K562 (cell line): ENCODE results near the gene TMEM242. TPM values are rescaled to one million over a fixed set of nuclear protein-coding genes. Genes with fewer than 3 reads are reported as not detected.

Experiments used
- ATAC-seq: fragments of 200-7000 bp; cut with Tn5 transposase; 3 replicates; pipeline ENCODE4 v1.9.1; 2020; ENCODE audit warnings: moderate library complexity
- BruUV-seq: library from RNA; stranded (reverse); fragments of 400-500 nt; replicated peaks from 2 replicates; lab custom pipeline; 2021; lab: Mats Ljungman, UMichigan
- CTCF ChIA-PET: fragments of 300-600 bp; formaldehyde crosslinking; extraction: SDS; loops from one replicate; lab custom pipeline; 2021; ENCODE audit warnings: low intra/inter-chr PET ratio; lab: Yijun Ruan, JAX
- POLR2A ChIA-PET: fragments of 300-600, 350-650 bp; sonication (Branson Sonifier 250); formaldehyde crosslinking; extraction: SDS; loops from one replicate; lab custom pipeline; 2021; ENCODE audit warnings: antibody characterized with exemption, inconsistent platforms; lab: Yijun Ruan, JAX
- DNase-seq, 4 experiments: peaks; one replicate each; pipeline versions ENCODE4 v3.0.0 to v3.0.0-alpha.2; 2011 to 2018; ENCODE audit warnings: low spot score in 3 of 4, mixed read lengths in 3 of 4; ENCODE audit errors: extremely low read depth in 1 of 4
- FAIRE-seq: peaks from 2 replicates; lab custom pipeline; 2011; peaks lifted over from hg19 to GRCh38; lab: Jason Lieb, UNC
- H2AFZ ChIP-seq: 2 replicates; pipeline ENCODE4 v1.6.0; 2011; ENCODE audit warnings: low read depth, low read length, control low read depth, inconsistent platforms
- H3K27ac ChIP-seq: fragments of 200-600 bp; 3 replicates; pipeline ENCODE4 v1.8.0; 2011; ENCODE audit warnings: low read depth, mild to moderate bottlenecking, control low read depth, inconsistent platforms, low read length, moderate library complexity, mixed read lengths; ENCODE audit errors: extremely low read depth
- H3K27me3 ChIP-seq, 2 experiments: fragments of 300-600 bp in 1 of 2; 2 replicates in 1 of 2; 3 replicates in 1 of 2; pipeline versions ENCODE4 v1.6.0 to v1.8.0; 2011; ENCODE audit warnings: inconsistent platforms in 2 of 2, low read length in 2 of 2, mild to moderate bottlenecking in 1 of 2, mixed read lengths in 1 of 2, moderate library complexity in 1 of 2; ENCODE audit not compliant: control insufficient read depth in 2 of 2, insufficient read depth in 2 of 2
- H3K36me3 ChIP-seq: fragments of 300-600 bp; 3 replicates; pipeline ENCODE4 v1.8.0; 2011; ENCODE audit warnings: mild to moderate bottlenecking, low read length, inconsistent platforms; ENCODE audit not compliant: control insufficient read depth, insufficient read depth
- H3K4me1 ChIP-seq, 2 experiments: fragments of 200-600 bp in 1 of 2; replicated peaks in 1 of 2; 2 replicates in 1 of 2; 3 replicates in 1 of 2; pipeline versions ENCODE4 v1.5.1 to v1.8.0; 2011; ENCODE audit warnings: inconsistent platforms in 2 of 2, low read length in 2 of 2, mild to moderate bottlenecking in 1 of 2, mixed read lengths in 1 of 2, moderate library complexity in 1 of 2; ENCODE audit not compliant: control insufficient read depth in 2 of 2, insufficient read depth in 2 of 2
- H3K4me2 ChIP-seq: 2 replicates; pipeline ENCODE4 v1.6.1; 2011; ENCODE audit warnings: low read length, control low read depth, inconsistent platforms, mixed read lengths; ENCODE audit not compliant: insufficient read depth
- H3K4me3 ChIP-seq: fragments of 200-600 bp; sonication (generic), shearing (Covaris generic); 2 replicates; pipeline ENCODE4 v1.5.1; 2016; ENCODE audit warnings: control low read depth, inconsistent platforms
- H3K79me2 ChIP-seq: fragments of 200-600 bp; 3 replicates; pipeline ENCODE4 v1.8.0; 2011; ENCODE audit warnings: low read length, inconsistent platforms; ENCODE audit not compliant: control insufficient read depth, insufficient read depth
- H3K9ac ChIP-seq, 2 experiments: 2 replicates each; pipeline versions ENCODE4 v1.6.0 to v1.6.1; 2011; ENCODE audit warnings: low read depth in 2 of 2, low read length in 2 of 2, control low read depth in 1 of 2, inconsistent platforms in 1 of 2, mild to moderate bottlenecking in 1 of 2, mixed read lengths in 1 of 2; ENCODE audit not compliant: insufficient read depth in 1 of 2
- H3K9me1 ChIP-seq: one replicate; pipeline ENCODE4 v1.6.0; 2011; ENCODE audit warnings: inconsistent platforms, mild to moderate bottlenecking, low read length, moderate library complexity; ENCODE audit not compliant: control insufficient read depth, insufficient read depth
- H3K9me3 ChIP-seq: replicated peaks from 2 replicates; pipeline ENCODE4 v1.5.1; 2011; ENCODE audit warnings: low read depth, low read length, inconsistent platforms; ENCODE audit not compliant: control insufficient read depth, insufficient read depth
- H4K20me1 ChIP-seq: replicated peaks from 2 replicates; pipeline ENCODE4 v1.6.1; 2011; ENCODE audit warnings: low read length, inconsistent platforms, mixed read lengths; ENCODE audit not compliant: control insufficient read depth, insufficient read depth
- DNMT1 ChIP-seq: fragments of 450-650 bp; IDR thresholded peaks from 2 replicates; pipeline ENCODE4 v1.6.1; 2016; ENCODE audit warnings: antibody characterized with exemption, mild to moderate bottlenecking
- EHMT2 ChIP-seq: fragments of 450-650 bp; IDR thresholded peaks from 2 replicates; pipeline ENCODE4 v1.6.1; 2018; ENCODE audit warnings: antibody characterized with exemption
- ELF4 ChIP-seq: fragments of 450-650 bp; formaldehyde crosslinking; IDR thresholded peaks from 2 replicates; pipeline ENCODE4 v1.4.0; 2022; ENCODE audit warnings: missing genetic modification characterization
- HLTF ChIP-seq: fragments of 450-650 bp; IDR thresholded peaks from 2 replicates; pipeline ENCODE4 v1.6.1; 2016
- KAT2B ChIP-seq: IDR thresholded peaks from one replicate; pipeline ENCODE4 v1.6.1; 2012; ENCODE audit warnings: low read depth, mild to moderate bottlenecking, control low read depth, inconsistent platforms, low read length, moderate library complexity
- RNF2 ChIP-seq: sonication (generic); IDR thresholded peaks from 2 replicates; pipeline ENCODE4 v1.6.1; 2016
- ZNF507 ChIP-seq: conservative IDR thresholded peaks from 2 replicates; pipeline ENCODE4 v1.6.1; 2017; ENCODE audit warnings: missing genetic modification characterization, missing compliant biosample characterization
- WGBS: fragments of 100-300 bp; shearing (Covaris generic); methylation state at CpG from one replicate; pipeline ENCODE4 v1.1.6; 2016; ENCODE audit warnings: low coverage, mixed read lengths; ENCODE audit not compliant: insufficient coverage; ENCODE audit errors: missing lambda C conversion rate; 5-methylcytosine and 5-hydroxymethylcytosine counted together
- in situ Hi-C: fragments of 300-500 bp; cut with MboI; formaldehyde crosslinking; loops from 4 replicates; pipeline ENCODE4 v1.15.0; 2018; ENCODE audit warnings: inconsistent platforms, mixed read lengths
- intact Hi-C: fragments of 100-400 bp; cut with micrococcal nuclease; formaldehyde crosslinking; loops from 2 replicates; pipeline ENCODE4 v1.14.2; 2022
- polyA plus RNA-seq, 8 experiments: library from polyadenylated mRNA; depleted of rRNA in 4 of 8; stranded (reverse) in 5 of 8; unstranded in 3 of 8; fragments of >200 nt; fragmentation: Nextera tagmentation in 2 of 8; fragmentation: Illumina TruSeq in 1 of 8; extraction: Ambion mirVana in 2 of 8; extraction: Trizol in 1 of 8; gene quantifications; 2 replicates each; pipeline versions ENCODE4 v1.2.1 to v1.2.3, GENCODE V29; 2011 to 2014; ENCODE audit warnings: inconsistent platforms in 1 of 8, missing spikeins in 1 of 8
- total RNA-seq, 7 experiments: library from RNA; depleted of rRNA in 6 of 7; stranded (reverse); fragments of >200 nt in 6 of 7; fragmentation: Illumina TruSeq in 2 of 7; extraction: Trizol in 2 of 7; gene quantifications; 2 replicates each; pipeline versions ENCODE4 v1.2.1 to v1.2.3, GENCODE V29; 2011 to 2021; ENCODE audit warnings: low replicate concordance in 1 of 7

The TMEM242 gene
- total and polyA plus RNA-seq, 9 of the 15 experiments (the other 6 are each of a cell fraction or from before 2014, with no cell fraction given) = 9.5 to 35.3 (median 16.5) TPM

- peaks cover 21 to 43% of the 10 kb centered on the region in 2 experiments for H3K27me3 ChIP-seq
- BruUV-seq = no TSS peak
- no peak overlapping the region for H2AFZ ChIP-seq
- no peak overlapping the region for H3K4me3 ChIP-seq
- H3K27ac ChIP-seq = no peak overlapping the region
- H4K20me1 ChIP-seq = no peaks in the 10 kb centered on the region
- H3K4me2 ChIP-seq = no peak overlapping the region
- H3K36me3 ChIP-seq = no peaks in the 10 kb centered on the region
- FAIRE-seq = no peak
- no peaks in the 10 kb centered on the region for H3K79me2 ChIP-seq
- no peak for ATAC-seq
- in situ Hi-C loops = no loop called here
- TF ChIP-seq ZNF507 (tag) = no peak
- TF ChIP-seq, all 486 proteins: peak for 0
- Histone ChIP-seq H3K9me3 (0 out of 2 replicates have a peak, but pooled peaks cover 3% of the 10 kb centered on the region), H3K4me1 (peaks cover 14 to 39% of the 10 kb centered on the region in 2 experiments; a peak in 4 of 5 replicates), H3K9ac (no peak overlapping the region), H3K9me1 (no peaks in the 10 kb centered on the region)
- no peak for DNase-seq
- 10% methylated on average over 2 of the region's 2 CpGs for WGBS
- CTCF ChIA-PET = no interaction called here
- POLR2A ChIA-PET = interaction anchor here (1.2 kb wide), 2 partner anchors 15 to 32 kb away, joined by 3 read pairs; no protein-coding TSS in a partner anchor
- intact Hi-C loops = loop anchor here (5.0 to 10.0 kb wide), 4 partner anchors 89 to 696 kb away; no protein-coding TSS in a partner anchor
These were observed 52.4 kb downstream of the TMEM242 start for GRCh38 chr6:157270916-157271315.

GRCh38 chr6:157270308-157270707 is 53.0 kb downstream of the TMEM242 start:
- no peaks in the 10 kb centered on the region for H3K36me3 ChIP-seq

More at GRCh38 chr6:157270308-157270707, 53.0 kb downstream of the TMEM242 start:
- H3K27ac ChIP-seq = no peak overlapping the region
- H3K9me1 ChIP-seq = no peaks in the 10 kb centered on the region
- H3K4me1 ChIP-seq = peaks cover 13 to 37% of the 10 kb centered on the region in 2 experiments; a peak in 4 of 5 replicates
- H4K20me1 ChIP-seq = no peaks in the 10 kb centered on the region
- ChIA-PET POLR2A (no interaction called here), CTCF (no interaction called here)
- 0 out of 2 replicates have a peak, but pooled peaks cover 3% of the 10 kb centered on the region for H3K9me3 ChIP-seq
- no peak for FAIRE-seq
- no peak overlapping the region for H3K4me3 ChIP-seq
- no peak overlapping the region for H3K9ac ChIP-seq
- no peak overlapping the region for H3K4me2 ChIP-seq
- in situ Hi-C loops (no loop called here), intact Hi-C loops (loop anchor here (5.0 to 10.0 kb wide), 4 partner anchors 88 to 696 kb away; no protein-coding TSS in a partner anchor)
- no peak for DNase-seq
- no peak overlapping the region for H2AFZ ChIP-seq
- TF ChIP-seq ELF4 (peak; percentile 42; the same call in 1 of the 2 replicates), EHMT2 (peak; percentile 69; the same call in 1 of the 2 replicates), DNMT1 (no peak), KAT2B (no peak), HLTF (0 out of 2 replicates have a peak, but pooled peaks have one; percentile 14), RNF2 (no peak)
- BruUV-seq = no TSS peak
- 0% methylated on average over 1 of the region's 1 CpG for WGBS
- H3K79me2 ChIP-seq = no peaks in the 10 kb centered on the region
- H3K27me3 ChIP-seq = peaks cover 27 to 49% of the 10 kb centered on the region in 2 experiments
- no peak for ATAC-seq
